GM21447 (cell line): ENCODE measurements around the gene NT5C1B.
"Not testable (repeated sequence)": the region's sequence is repeated elsewhere in the genome, so short reads cannot be mapped to it uniquely, and the experiment has no call there.

Experiments
- ATAC-seq: cut with Tn5 transposase; IDR thresholded peaks from one replicate; pipeline ENCODE4 v1.9.1; 2021; ENCODE audit not compliant: unreplicated experiment

NT5C1B gene

DNA sequence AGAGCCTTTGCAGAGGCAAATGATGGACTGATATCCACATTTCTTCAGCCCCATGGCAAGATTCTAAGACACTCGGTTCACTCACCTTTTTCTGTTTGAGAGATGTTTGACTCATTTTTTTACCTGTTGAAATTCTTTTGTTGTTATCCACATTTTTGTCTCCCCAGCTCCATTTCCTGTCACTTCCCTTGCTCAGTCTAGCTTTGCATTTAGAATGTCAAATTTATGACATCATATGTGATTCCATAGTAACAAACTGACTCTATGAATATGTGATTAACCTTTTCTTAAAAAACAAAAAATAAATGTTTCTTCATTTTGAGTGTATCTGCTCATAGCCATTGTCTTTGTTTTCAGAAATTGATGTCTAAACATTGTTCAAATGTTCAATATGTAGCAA lies at the start of gene NT5C1B:
Gene NT5C1B, minus strand, starts transcription at position 216 of the 400 bp plus-strand sequence. Its CDS starts 101 bp downstream, at position 115.
- ATAC-seq = no peak

DNA sequence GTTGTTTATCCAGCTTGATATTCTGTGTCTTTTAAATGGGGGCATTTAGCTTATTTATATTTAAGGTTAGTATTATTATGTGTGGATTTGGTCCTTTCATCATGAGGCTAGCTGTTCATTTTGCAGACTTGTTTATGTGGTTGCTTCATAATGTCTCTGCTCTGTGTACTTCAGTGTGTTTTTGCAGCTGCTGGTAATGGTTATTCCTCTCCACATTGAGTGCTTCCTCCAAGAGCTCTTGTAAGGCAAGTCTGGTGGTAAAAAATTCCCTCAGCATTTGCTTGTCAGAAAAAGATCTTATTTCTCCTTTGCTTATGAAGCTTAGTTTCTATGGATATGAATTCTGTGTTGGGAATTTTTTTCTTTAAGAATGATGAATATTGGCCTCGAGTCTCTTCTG lies 47.8 kb upstream of the NT5C1B start:
- no peak for ATAC-seq

DNA sequence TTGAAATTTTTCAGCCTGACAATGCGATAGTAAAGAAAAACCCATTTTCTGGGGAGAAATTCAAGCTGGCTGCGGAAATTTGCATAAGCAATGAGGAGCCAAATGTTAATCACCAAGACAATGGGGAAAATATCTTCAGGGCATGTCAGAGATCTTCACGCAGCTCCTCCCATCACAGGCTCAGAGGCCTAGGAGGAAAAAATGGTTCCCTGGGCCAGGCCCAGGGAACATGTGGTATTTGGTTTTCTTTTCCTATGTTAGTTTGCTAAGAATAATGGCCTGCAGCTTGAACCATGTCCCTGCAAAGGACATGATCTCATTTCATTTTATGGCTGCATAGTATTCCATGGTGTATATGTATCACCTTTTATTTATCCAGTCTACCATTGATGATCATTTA lies 43.3 kb upstream of the NT5C1B start:
- ATAC-seq = not testable (repeated sequence)

GRCh38 chr2:18630941-18631340 lies 41.6 kb upstream of the NT5C1B start:
- no peak for ATAC-seq

GRCh38 chr2:18630541-18630940 lies 41.2 kb upstream of the NT5C1B start:
- ATAC-seq = no peak

- ATAC-seq = no peak
Observed at GRCh38 chr2:18630101-18630500, 40.7 kb upstream of the NT5C1B start.

GRCh38 chr2:18626958-18627650 lies 37.7 kb upstream of the NT5C1B start:
- ATAC-seq = no peak

- ATAC-seq = no peak
Observed at GRCh38 chr2:18626256-18626668, 36.9 kb upstream of the NT5C1B start.

GRCh38 chr2:18625563-18625962 lies 36.2 kb upstream of the NT5C1B start:
- ATAC-seq = no peak

DNA sequence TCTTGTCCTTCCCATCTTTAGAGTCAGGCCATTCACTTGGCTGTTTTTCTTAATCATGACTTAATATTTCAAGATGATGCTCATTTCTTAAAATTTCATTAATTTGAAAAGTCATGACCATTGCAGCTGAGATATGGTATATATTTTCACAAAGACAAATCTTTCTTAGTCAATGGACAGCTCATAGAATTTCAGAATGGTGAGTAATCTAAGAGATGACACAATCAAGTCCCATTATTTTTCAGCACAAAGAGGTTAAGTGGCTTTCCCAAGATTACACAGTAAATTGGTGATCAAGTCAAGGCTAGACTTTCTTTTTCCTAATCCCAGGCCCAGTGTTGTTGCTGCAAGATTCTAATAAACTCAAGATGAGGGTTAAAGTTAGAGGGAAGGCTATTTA lies 34.4 kb upstream of the NT5C1B start:
- no peak for ATAC-seq

- no peak for ATAC-seq
Observed at GRCh38 chr2:18620867-18621632, 31.7 kb upstream of the NT5C1B start.

DNA sequence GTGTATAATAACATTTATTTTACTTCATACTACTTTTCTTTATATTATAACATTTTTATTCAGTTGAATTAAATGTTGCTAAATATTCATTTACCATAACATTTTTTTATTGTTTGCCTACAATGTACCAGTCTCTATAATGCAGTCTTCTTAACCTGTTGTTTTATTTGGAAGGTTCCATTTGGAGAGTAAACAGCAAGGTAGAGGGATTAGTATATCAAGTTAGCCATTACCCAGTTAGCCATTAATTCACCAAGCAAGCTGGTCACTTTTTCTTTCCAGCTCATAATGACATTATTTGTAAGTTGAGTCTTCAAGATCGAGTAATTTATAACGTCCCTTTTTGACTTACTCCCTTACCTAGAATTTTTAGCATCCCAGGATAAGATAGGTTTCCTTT lies 29.7 kb upstream of the NT5C1B start:
- no peak for ATAC-seq

DNA sequence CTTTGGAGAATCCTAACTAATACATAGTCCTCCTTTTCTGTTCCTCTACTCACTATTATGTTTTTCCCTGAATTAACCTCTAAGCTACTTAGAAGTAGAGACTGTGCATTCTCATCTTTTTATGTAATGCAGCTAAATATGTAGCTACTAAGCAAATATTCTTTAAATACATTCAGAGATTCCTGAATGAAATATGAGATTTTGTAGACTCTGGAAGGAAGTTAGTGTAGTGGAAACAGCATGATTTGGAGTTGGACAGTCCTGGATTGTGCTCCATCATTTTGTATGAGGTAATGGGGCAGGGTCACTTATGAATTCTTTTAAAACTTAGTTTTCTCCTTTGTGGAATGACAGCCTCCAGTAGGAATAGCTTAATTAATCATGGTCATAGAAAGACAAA lies 24.7 kb upstream of the NT5C1B start:
- ATAC-seq = no peak

GRCh38 chr2:18612133-18612532 lies 22.8 kb upstream of the NT5C1B start:
- ATAC-seq = no peak

DNA sequence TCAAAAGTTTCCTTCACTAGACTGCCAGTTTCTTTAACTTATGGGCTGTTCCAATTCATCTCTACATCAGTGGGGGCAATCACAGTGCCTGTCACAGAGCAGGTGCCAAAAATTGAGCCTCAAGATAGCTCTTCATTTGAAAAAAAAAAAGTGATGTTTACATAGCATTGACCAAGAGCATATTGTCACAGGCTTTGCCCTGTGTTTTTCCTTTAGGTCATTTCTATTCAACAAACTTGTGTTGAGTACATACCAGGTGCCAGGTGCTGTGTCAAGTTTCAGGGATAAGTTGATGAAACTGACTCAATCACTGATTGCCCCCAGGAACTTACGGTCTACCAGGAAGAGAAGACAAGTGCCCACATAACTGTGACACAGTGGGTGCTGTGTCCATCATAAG lies 22.2 kb upstream of the NT5C1B start:
- ATAC-seq = no peak

- no peak for ATAC-seq
Observed at GRCh38 chr2:18611184-18611583, 21.8 kb upstream of the NT5C1B start.

- no peak for ATAC-seq
Observed at GRCh38 chr2:18610651-18611050, 21.3 kb upstream of the NT5C1B start.

GRCh38 chr2:18610090-18610489 lies 20.7 kb upstream of the NT5C1B start:
- no peak for ATAC-seq

GRCh38 chr2:18605115-18605514 lies 15.7 kb upstream of the NT5C1B start:
- no peak for ATAC-seq

GRCh38 chr2:18604531-18604885 lies 15.1 kb upstream of the NT5C1B start:
- no peak for ATAC-seq

GRCh38 chr2:18603854-18604530 lies 14.6 kb upstream of the NT5C1B start:
- no peak for ATAC-seq

- no peak for ATAC-seq
Observed at GRCh38 chr2:18602298-18602697, 12.9 kb upstream of the NT5C1B start.
